ENCODE results near the gene MAML2.

GRCh38 chr11:96311120-96311568 is 31.9 kb downstream of the MAML2 start:
- TF ChIP-seq ELF2 (CRISPR knock-in tag; IDR thresholded peaks at IDR 0.05) (no peak), PATZ1 (CRISPR knock-in tag; IDR thresholded peaks at IDR 0.05; ENCODE audit: borderline replicate concordance) (no peak), MAFF (IDR thresholded peaks at IDR 0.05; ENCODE audit: low read length) (no peak), CHD7 (IDR thresholded peaks at IDR 0.05; ENCODE audit: low read depth, low read length) (no peak)

All from K562 (cell line).